NT2/D1 (cell line): Measurements from ENCODE around the gene ZNF688.
"Not testable (repeated sequence)": the region's sequence is repeated elsewhere in the genome, so short reads cannot be mapped to it uniquely, and the experiment has no call there.

Source experiments
- DNase-seq: peaks from one replicate; pipeline ENCODE4 v3.0.0-alpha.2; 2011; ENCODE audit warnings: low read depth, low spot score
- H3K27me3 ChIP-seq: 2 replicates; pipeline ENCODE4 v1.6.0; 2011; ENCODE audit warnings: mild to moderate bottlenecking; ENCODE audit not compliant: insufficient read length, insufficient read depth
- H3K36me3 ChIP-seq: 2 replicates; pipeline ENCODE4 v1.6.1; 2011; ENCODE audit warnings: mild to moderate bottlenecking, low read length, mixed read lengths; ENCODE audit not compliant: insufficient read depth, insufficient read length
- H3K4me1 ChIP-seq: 2 replicates; pipeline ENCODE4 v1.5.1; 2011; ENCODE audit not compliant: insufficient read depth, insufficient read length
- H3K4me3 ChIP-seq: 2 replicates; pipeline ENCODE4 v1.5.1; 2011; ENCODE audit warnings: low read depth; ENCODE audit not compliant: insufficient read length
- H3K9ac ChIP-seq: 2 replicates; pipeline ENCODE4 v1.6.0; 2011; ENCODE audit warnings: low read depth; ENCODE audit not compliant: insufficient read length
- H3K9me3 ChIP-seq: 2 replicates; pipeline ENCODE4 v1.5.1; 2011; ENCODE audit warnings: mild to moderate bottlenecking, low read length; ENCODE audit not compliant: insufficient read depth
- SUZ12 ChIP-seq: IDR thresholded peaks from 2 replicates; pipeline ENCODE4 v1.6.1; 2011; ENCODE audit not compliant: insufficient read length, insufficient read depth; ENCODE audit errors: extremely low read depth
- YY1 ChIP-seq: IDR thresholded peaks from 2 replicates; pipeline ENCODE4 v1.6.1; 2011; ENCODE audit not compliant: insufficient read length, insufficient read depth
- ZNF274 ChIP-seq: IDR thresholded peaks from 2 replicates; pipeline ENCODE4 v1.6.1; 2011; ENCODE audit warnings: mild to moderate bottlenecking, low read depth, low read length

Gene ZNF688

GRCh38 chr16:30523768-30524574 is 47.5 kb downstream of the ZNF688 start:
- Histone ChIP-seq H3K27me3 (no peaks in the 10 kb centered on the region), H3K36me3 (peaks cover 18% of the 10 kb centered on the region), H3K4me1 (peaks cover 6% of the 10 kb centered on the region), H3K9me3 (no peaks in the 10 kb centered on the region), H3K4me3 (no peak overlapping the region), H3K9ac (no peak overlapping the region)
- DNase-seq, result no peak
- no peak for TF ChIP-seq SUZ12
- no peak for TF ChIP-seq ZNF274
- no peak for TF ChIP-seq YY1

- H3K36me3 ChIP-seq, result peaks cover 18% of the 10 kb centered on the region
- DNase-seq, H3K4me1 ChIP-seq, H3K27me3 ChIP-seq, H3K9ac ChIP-seq, H3K9me3 ChIP-seq, H3K4me3 ChIP-seq: not testable (repeated sequence)
Measured at GRCh38 chr16:30522702-30523463, 48.6 kb downstream of the ZNF688 start.

DNA sequence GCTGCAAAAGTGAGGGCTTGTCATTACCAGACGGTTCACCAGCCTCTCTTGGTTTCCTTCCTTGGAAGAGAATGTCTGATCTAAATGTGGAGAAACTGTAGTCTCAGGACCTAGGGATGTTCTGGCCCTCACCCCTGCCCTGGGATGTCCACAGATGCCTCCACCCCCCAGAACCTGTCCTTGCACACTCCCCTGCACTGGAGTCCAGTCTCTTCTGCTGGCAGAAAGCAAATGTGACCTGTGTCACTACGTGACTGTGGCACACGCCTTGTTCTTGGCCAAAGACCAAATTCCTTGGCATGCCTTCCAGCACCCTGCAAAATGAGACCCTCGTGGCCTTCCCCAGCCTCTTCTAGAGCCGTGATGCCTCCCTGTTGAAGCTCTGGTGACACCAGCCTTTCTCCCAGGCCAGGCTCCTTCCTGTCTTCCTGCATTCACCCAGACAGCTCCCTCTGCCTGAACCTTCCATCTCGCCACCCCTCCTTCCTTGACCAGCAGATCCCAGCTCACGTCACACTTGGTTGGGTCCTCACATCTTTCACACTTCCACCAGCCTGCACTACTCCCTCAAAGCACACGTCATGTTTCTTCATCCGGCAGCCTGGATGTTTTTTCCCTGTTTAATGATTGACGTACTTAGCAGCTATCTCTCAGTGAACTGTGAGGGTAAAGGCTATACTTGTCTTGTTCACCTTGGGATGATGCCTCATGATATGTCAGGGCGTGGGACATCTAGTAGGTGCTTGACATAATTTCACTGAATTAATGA is 49.5 kb downstream of the ZNF688 start:
- no peak for DNase-seq
- H3K36me3 ChIP-seq, result peaks cover 18% of the 10 kb centered on the region

GRCh38 chr16:30521476-30521872 is 50.0 kb downstream of the ZNF688 start:
- H3K4me1 ChIP-seq, result peaks cover 3% of the 10 kb centered on the region
- H3K9me3 ChIP-seq, result no peaks in the 10 kb centered on the region
- no peak overlapping the region for H3K4me3 ChIP-seq
- no peaks in the 10 kb centered on the region for H3K27me3 ChIP-seq
- H3K9ac ChIP-seq, result no peak overlapping the region
- TF ChIP-seq SUZ12 (no peak), ZNF274 (no peak), YY1 (no peak)
- DNase-seq, result no peak
- H3K36me3 ChIP-seq, result peaks cover 18% of the 10 kb centered on the region

More for the DNA sequence above, 49.5 kb downstream of the ZNF688 start:
- Histone ChIP-seq H3K9me3 (no peaks in the 10 kb centered on the region), H3K9ac (no peak overlapping the region), H3K4me3 (no peak overlapping the region), H3K4me1 (peaks cover 3% of the 10 kb centered on the region), H3K27me3 (no peaks in the 10 kb centered on the region)
- TF ChIP-seq ZNF274 (no peak), YY1 (no peak), SUZ12 (no peak)
